Progenitor cell of endocrine pancreas (in vitro differentiated cells): ENCODE measurements around the gene ARL6IP4. TPM values are rescaled to one million over a fixed set of nuclear protein-coding genes. Genes with fewer than 3 reads are reported as not detected.
"Not testable (repeated sequence)": the region's sequence is repeated elsewhere in the genome, so short reads cannot be mapped to it uniquely, and the experiment has no call there.

Experiments used
- DNase-seq: peaks from one replicate; pipeline ENCODE4 v3.0.0; 2021; ENCODE audit warnings: low spot score; ENCODE audit not compliant: unreplicated experiment
- H3K27ac Mint-ChIP-seq: 2 replicates; pipeline ENCODE4 v1.8.0; 2021; ENCODE audit warnings: mild to moderate bottlenecking, moderate library complexity, mixed read lengths
- H3K27me3 Mint-ChIP-seq: 2 replicates; pipeline ENCODE4 v1.8.0; 2021; ENCODE audit warnings: mixed read lengths
- H3K36me3 Mint-ChIP-seq: 2 replicates; pipeline ENCODE4 v1.8.0; 2022; ENCODE audit warnings: mixed read lengths; ENCODE audit not compliant: insufficient read depth
- H3K4me1 Mint-ChIP-seq: 2 replicates; pipeline ENCODE4 v1.8.0; 2021; ENCODE audit warnings: low read depth, mixed read lengths
- H3K4me3 Mint-ChIP-seq: 2 replicates; pipeline ENCODE4 v1.8.0; 2021; ENCODE audit warnings: low read depth, mild to moderate bottlenecking, moderate library complexity, mixed read lengths
- H3K9me3 Mint-ChIP-seq: 2 replicates; pipeline ENCODE4 v1.8.0; 2021; ENCODE audit warnings: low read depth, mixed read lengths
- CTCF ChIP-seq: fragments of 200-600 bp; sonication (generic); IDR thresholded peaks from one replicate; pipeline ENCODE4 v1.5.0; 2021; ENCODE audit warnings: antibody characterized with exemption, mild to moderate bottlenecking; ENCODE audit not compliant: unreplicated experiment
- total RNA-seq: library from RNA; stranded (reverse); gene quantifications from 2 replicates; pipeline ENCODE4 v1.2.1, GENCODE V29; 2021

ARL6IP4 gene
- total RNA-seq, 1 donor from 2014 or later: 122 TPM

- H3K4me1 Mint-ChIP-seq: no peaks in the 10 kb centered on the region
- H3K36me3 Mint-ChIP-seq: no peaks in the 10 kb centered on the region
- no peak for TF ChIP-seq CTCF
- no peaks in the 10 kb centered on the region for H3K27me3 Mint-ChIP-seq
- no peak for DNase-seq
- H3K9me3 Mint-ChIP-seq: no peaks in the 10 kb centered on the region
- no peak overlapping the region for H3K27ac Mint-ChIP-seq
- no peak overlapping the region for H3K4me3 Mint-ChIP-seq
Measured at GRCh38 chr12:123010110-123010509, 29.6 kb downstream of the ARL6IP4 start.

- DNase-seq: no peak
- no peak for TF ChIP-seq CTCF
- H3K4me3 Mint-ChIP-seq: no peak overlapping the region
- no peaks in the 10 kb centered on the region for H3K36me3 Mint-ChIP-seq
- H3K4me1 Mint-ChIP-seq: no peaks in the 10 kb centered on the region
- H3K9me3 Mint-ChIP-seq: no peaks in the 10 kb centered on the region
- H3K27me3 Mint-ChIP-seq: no peaks in the 10 kb centered on the region
- no peak overlapping the region for H3K27ac Mint-ChIP-seq
Measured at GRCh38 chr12:123010681-123011080, 30.2 kb downstream of the ARL6IP4 start.

GRCh38 chr12:123011701-123012100, 31.2 kb downstream of the ARL6IP4 start:
- Mint-ChIP-seq H3K36me3 (no peaks in the 10 kb centered on the region), H3K4me1 (no peaks in the 10 kb centered on the region), H3K9me3 (no peaks in the 10 kb centered on the region), H3K4me3 (no peak overlapping the region), H3K27me3 (no peaks in the 10 kb centered on the region), H3K27ac (no peak overlapping the region)
- TF ChIP-seq CTCF: no peak
- no peak for DNase-seq

- no peak for DNase-seq
- Mint-ChIP-seq H3K27me3 (no peaks in the 10 kb centered on the region), H3K27ac (no peak overlapping the region), H3K36me3 (no peaks in the 10 kb centered on the region), H3K4me1 (no peaks in the 10 kb centered on the region), H3K9me3 (no peaks in the 10 kb centered on the region), H3K4me3 (no peak overlapping the region)
- no peak for TF ChIP-seq CTCF
Measured at GRCh38 chr12:123013185-123014095, 33.0 kb downstream of the ARL6IP4 start.

- not testable (repeated sequence) for H3K27me3 Mint-ChIP-seq, H3K4me1 Mint-ChIP-seq, H3K4me3 Mint-ChIP-seq, H3K27ac Mint-ChIP-seq, H3K9me3 Mint-ChIP-seq, H3K36me3 Mint-ChIP-seq, DNase-seq
Measured at GRCh38 chr12:123014473-123014872, 34.0 kb downstream of the ARL6IP4 start.

- Mint-ChIP-seq H3K27me3 (no peaks in the 10 kb centered on the region), H3K36me3 (no peaks in the 10 kb centered on the region), H3K27ac (no peak overlapping the region), H3K4me1 (no peaks in the 10 kb centered on the region), H3K9me3 (no peaks in the 10 kb centered on the region), H3K4me3 (no peak overlapping the region)
- DNase-seq: no peak
- no peak for TF ChIP-seq CTCF
Measured at GRCh38 chr12:123017753-123018152, 37.3 kb downstream of the ARL6IP4 start.
